DND-41 (cell line): ENCODE measurements around the gene LUZP1.

Experiments
- CTCF ChIP-seq: IDR thresholded peaks from 2 replicates; pipeline ENCODE4 v1.5.1; 2012; ENCODE audit warnings: borderline replicate concordance, low read length, moderate library complexity, mild to moderate bottlenecking; ENCODE audit not compliant: poor library complexity, severe bottlenecking; ENCODE audit errors: extremely low read depth
- EZH2 ChIP-seq: IDR thresholded peaks from 3 replicates; pipeline ENCODE4 v1.6.1; 2012; ENCODE audit warnings: borderline replicate concordance, low read depth, mild to moderate bottlenecking, moderate library complexity, low read length, inconsistent platforms; ENCODE audit not compliant: severe bottlenecking

GRCh38 chr1:23123528-23123927, 45.1 kb downstream of the LUZP1 start:
- TF ChIP-seq CTCF (no peak), EZH2 (no peak)
